ENCODE measurements around the gene CNTNAP5. TPM values are rescaled to one million over a fixed set of nuclear protein-coding genes. Genes with fewer than 3 reads are reported as not detected.

The CNTNAP5 gene
- total RNA-seq, 2 donors from 2014 or later: not detected

GRCh38 chr2:124533226-124533954, 508.3 kb downstream of the CNTNAP5 start:
- peaks cover 0 to 4% of the 10 kb centered on the region in 2 donors for H3K4me1 ChIP-seq (ENCODE audit: control insufficient read depth in 1 of 2, low read depth in 2 of 2)
- H3K27ac ChIP-seq: no peak overlapping the region
- H3K9me3 ChIP-seq: no peaks in the 10 kb centered on the region
- no peaks in the 10 kb centered on the region for H3K36me3 ChIP-seq
- ATAC-seq (ENCODE audit: insufficient number of reproducible peaks, low FRiP score, low read depth) (no peak), DNase-seq (ENCODE audit: low spot score) (no peak)
- H3K27me3 ChIP-seq (replicated peaks; ENCODE audit: insufficient read depth): no peaks in the 10 kb centered on the region
- TF ChIP-seq CTCF (IDR thresholded peaks at IDR 0.05): no peak
- no peak overlapping the region for H3K4me3 ChIP-seq

GRCh38 chr2:124534028-124534427, 508.9 kb downstream of the CNTNAP5 start:
- TF ChIP-seq CTCF (IDR thresholded peaks at IDR 0.05): no peak
- Histone ChIP-seq H3K4me1 (ENCODE audit: control insufficient read depth in 1 of 2, low read depth in 2 of 2) (peaks cover 0 to 4% of the 10 kb centered on the region in 2 donors), H3K9me3 (no peaks in the 10 kb centered on the region), H3K27me3 (replicated peaks; ENCODE audit: insufficient read depth) (no peaks in the 10 kb centered on the region), H3K36me3 (no peaks in the 10 kb centered on the region), H3K4me3 (no peak overlapping the region), H3K27ac (no peak overlapping the region)
- DNase-seq (ENCODE audit: low spot score): no peak
- no peak for ATAC-seq (ENCODE audit: insufficient number of reproducible peaks, low FRiP score, low read depth)

- H3K27ac ChIP-seq: no peak overlapping the region
- H3K4me3 ChIP-seq: no peak overlapping the region
- no peak for TF ChIP-seq CTCF (IDR thresholded peaks at IDR 0.05)
- H3K9me3 ChIP-seq: no peaks in the 10 kb centered on the region
- no peaks in the 10 kb centered on the region for H3K27me3 ChIP-seq (replicated peaks; ENCODE audit: insufficient read depth)
- DNase-seq (ENCODE audit: low spot score) (no peak), ATAC-seq (ENCODE audit: insufficient number of reproducible peaks, low FRiP score, low read depth) (no peak)
- no peaks in the 10 kb centered on the region for H3K36me3 ChIP-seq
- peaks cover 0 to 4% of the 10 kb centered on the region in 2 donors for H3K4me1 ChIP-seq (ENCODE audit: control insufficient read depth in 1 of 2, low read depth in 2 of 2)
Observed at GRCh38 chr2:124535816-124536215, 510.7 kb downstream of the CNTNAP5 start.

- peaks cover 0 to 4% of the 10 kb centered on the region in 2 donors for H3K4me1 ChIP-seq (ENCODE audit: control insufficient read depth in 1 of 2, low read depth in 2 of 2)
- H3K27ac ChIP-seq: no peak overlapping the region
- no peaks in the 10 kb centered on the region for H3K9me3 ChIP-seq
- DNase-seq (ENCODE audit: low spot score): no peak
- no peaks in the 10 kb centered on the region for H3K36me3 ChIP-seq
- no peak for ATAC-seq (ENCODE audit: insufficient number of reproducible peaks, low FRiP score, low read depth)
- no peaks in the 10 kb centered on the region for H3K27me3 ChIP-seq (replicated peaks; ENCODE audit: insufficient read depth)
- no peak for TF ChIP-seq CTCF (IDR thresholded peaks at IDR 0.05)
- H3K4me3 ChIP-seq: no peak overlapping the region
Observed at GRCh38 chr2:124536591-124536990, 511.5 kb downstream of the CNTNAP5 start.

GRCh38 chr2:124538549-124538948, 513.5 kb downstream of the CNTNAP5 start:
- no peak overlapping the region for H3K4me3 ChIP-seq
- DNase-seq (ENCODE audit: low spot score) (no peak), ATAC-seq (ENCODE audit: insufficient number of reproducible peaks, low FRiP score, low read depth) (no peak)
- H3K36me3 ChIP-seq: no peaks in the 10 kb centered on the region
- H3K27me3 ChIP-seq (replicated peaks; ENCODE audit: insufficient read depth): no peaks in the 10 kb centered on the region
- no peaks in the 10 kb centered on the region for H3K9me3 ChIP-seq
- H3K27ac ChIP-seq: no peak overlapping the region
- H3K4me1 ChIP-seq (ENCODE audit: control insufficient read depth in 1 of 2, low read depth in 2 of 2): peaks cover 0 to 4% of the 10 kb centered on the region in 2 donors
- no peak for TF ChIP-seq CTCF (IDR thresholded peaks at IDR 0.05)
